H1 (cell line): ENCODE results near the gene IL37. TPM values are rescaled to one million over a fixed set of nuclear protein-coding genes. Genes with fewer than 3 reads are reported as not detected.

Experiments
- CEBPB ChIP-seq: IDR thresholded peaks from 2 replicates; pipeline ENCODE4 v1.6.1; 2012; ENCODE audit warnings: low read depth, low read length
- EGR1 ChIP-seq: IDR thresholded peaks from 2 replicates; pipeline ENCODE4 v1.6.1; 2011; ENCODE audit warnings: low read depth, low read length, borderline replicate concordance
- SIX5 ChIP-seq: IDR thresholded peaks from 2 replicates; pipeline ENCODE4 v1.6.1; 2011; ENCODE audit warnings: mild to moderate bottlenecking, low read depth, low read length
- polyA plus RNA-seq, 7 experiments: library from polyadenylated mRNA; depleted of rRNA in 3 of 7; stranded (reverse) in 5 of 7; unstranded in 2 of 7; fragments of >200 nt in 5 of 7; fragments of 200-250 nt in 2 of 7; gene quantifications; 1 replicate in 5 of 7; 2 replicates in 1 of 7; 4 replicates in 1 of 7; pipeline versions ENCODE4 v1.2.1 to v1.2.3, GENCODE V29; 2011 to 2013; ENCODE audit warnings: missing spikeins in 2 of 7, mixed read lengths in 2 of 7
- total RNA-seq: library from RNA; stranded (reverse); fragmentation: NEBNext Ultra II Directional; extraction: Animal tissue kit (Norgen Biotek cat#: 25700); gene quantifications from 2 replicates; pipeline ENCODE4 v1.2.1, GENCODE V29; 2021

IL37 gene
- total and polyA plus RNA-seq, 2 of the 8 experiments (the other 6 are each of a cell fraction or from before 2014, with no cell fraction given), result 0.18 TPM; not detected in 1

- TF ChIP-seq CEBPB (no peak), SIX5 (no peak), EGR1 (no peak)
Measured at GRCh38 chr2:112938904-112939303, 27.9 kb downstream of the IL37 start (continued).
